Head of caudate nucleus (tissue), 42 donors: ENCODE measurements around the gene ARHGAP5.

Experiments
- DNase-seq, 42 donors: peaks; one replicate each; pipeline versions ENCODE4 v3.0.0 to v3.0.0-alpha.2; 2020 to 2021; ENCODE audit warnings: mixed read lengths in 7 of 42
- intact Hi-C: fragments of 100-400 bp; cut with DNase I; formaldehyde crosslinking; loops from one replicate; pipeline ENCODE4 v1.15.0; 2022

Gene ARHGAP5

GRCh38 chr14:32077081-32078022 lies at the start of gene ARHGAP5:
Gene ARHGAP5, plus strand, starts transcription at chr14:32077304. Its CDS starts 13,366 bp downstream, at chr14:32090670.
- peak in 22 of 42 donors; percentile 7 to 75 (median 40) for DNase-seq
- intact Hi-C loops: loop anchor here (5.0 to 10.0 kb wide), 5 partner anchors 125 to 467 kb away; partner anchors contain the start of genes RNU6-7 and RNU6-8

DNA sequence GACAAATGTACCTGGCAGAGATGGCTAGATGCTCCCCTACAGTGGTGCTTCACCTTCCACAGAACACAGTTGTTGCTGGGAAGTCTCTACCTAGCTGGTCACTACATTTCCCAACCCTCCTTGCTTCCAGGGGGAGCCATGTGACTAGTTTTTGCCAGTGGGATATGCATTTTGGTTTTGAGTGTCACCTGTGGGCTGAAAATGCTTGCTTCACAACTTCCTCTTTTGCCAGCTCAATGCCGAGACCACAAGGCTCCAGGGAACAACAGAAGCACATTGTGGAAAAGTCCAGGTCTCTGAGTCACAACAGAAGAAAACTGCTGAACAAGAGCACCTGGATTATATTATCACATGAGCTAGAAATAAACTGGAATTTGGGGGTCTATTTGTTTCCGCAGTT lies 48.5 kb upstream of the ARHGAP5 start:
- intact Hi-C loops: no loop called here
- DNase-seq: no peak

DNA sequence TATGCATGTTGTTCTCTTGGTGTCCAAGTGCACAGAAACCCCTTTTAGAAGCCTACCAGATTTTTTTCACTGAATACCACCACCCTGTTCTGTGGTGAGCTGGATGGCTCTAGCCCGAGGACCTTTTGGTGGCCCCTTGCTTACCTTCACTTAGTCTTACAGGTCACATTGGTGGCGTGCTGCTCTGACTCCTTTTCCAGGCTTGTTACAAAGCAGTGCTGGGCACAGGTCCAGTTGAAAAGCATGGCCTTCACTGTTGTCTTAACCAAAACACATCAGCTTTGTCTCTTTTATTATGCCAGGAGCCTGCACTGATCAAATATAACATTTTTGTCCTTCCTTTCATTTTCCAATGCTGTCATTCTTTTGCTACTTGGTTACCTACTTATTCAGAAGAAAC lies 43.6 kb upstream of the ARHGAP5 start:
- no peak for DNase-seq
- intact Hi-C loops: no loop called here

DNA sequence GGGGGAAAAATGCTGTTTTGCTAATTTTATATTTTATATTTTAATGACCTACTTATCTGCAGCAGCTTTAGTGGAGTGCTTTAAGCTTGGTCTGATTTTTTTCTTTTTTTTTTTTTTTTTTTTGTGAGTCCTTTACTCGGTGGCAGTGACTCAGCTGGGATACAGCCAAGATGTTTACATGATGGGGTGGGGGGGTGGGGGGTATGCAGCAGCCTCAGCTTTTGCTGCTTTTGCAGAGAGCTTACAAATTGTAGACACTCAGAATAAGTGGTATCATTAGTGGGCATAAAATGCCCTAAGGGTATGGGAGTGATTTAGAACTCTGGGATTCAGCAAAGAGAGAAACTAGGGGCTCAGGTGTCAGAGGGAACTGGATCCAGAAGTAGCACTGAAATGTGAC lies 38.2 kb upstream of the ARHGAP5 start:
- DNase-seq: no peak
- intact Hi-C loops: no loop called here

DNA sequence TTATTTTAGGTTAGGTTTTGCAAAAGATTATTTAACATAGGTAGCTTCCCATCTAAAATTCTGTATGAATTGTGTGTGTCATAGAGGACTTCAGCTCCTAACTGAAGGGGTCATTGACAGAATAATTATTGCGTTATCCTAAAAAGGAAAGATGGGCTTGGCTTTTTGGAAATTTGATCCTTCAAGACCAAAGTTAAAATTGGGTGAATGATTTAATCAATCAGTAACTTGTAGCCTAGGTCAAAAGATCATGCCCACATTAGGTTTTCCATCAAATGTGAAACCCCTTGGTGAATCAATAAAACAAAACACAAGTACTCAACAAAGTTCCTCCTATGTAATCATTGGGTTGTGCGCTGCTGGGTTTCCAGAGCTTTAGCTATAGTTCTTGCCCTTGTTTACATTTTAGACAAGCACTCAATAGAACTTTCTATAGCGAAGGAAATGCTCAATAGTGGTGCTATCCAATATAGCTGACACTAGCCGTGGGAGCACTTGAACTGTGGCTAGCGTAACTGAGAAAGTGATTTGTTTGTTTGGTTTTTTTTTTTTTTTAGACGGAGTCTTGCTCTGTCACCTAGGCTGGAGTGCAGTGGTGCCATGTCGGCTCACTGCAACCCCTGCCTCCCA lies 37.6 kb upstream of the ARHGAP5 start:
- intact Hi-C loops: no loop called here
- no peak for DNase-seq

GRCh38 chr14:32043624-32044023 lies 33.5 kb upstream of the ARHGAP5 start:
- peak in 4 of 42 donors; percentile 6 to 52 (median 14) for DNase-seq
- intact Hi-C loops: no loop called here

DNA sequence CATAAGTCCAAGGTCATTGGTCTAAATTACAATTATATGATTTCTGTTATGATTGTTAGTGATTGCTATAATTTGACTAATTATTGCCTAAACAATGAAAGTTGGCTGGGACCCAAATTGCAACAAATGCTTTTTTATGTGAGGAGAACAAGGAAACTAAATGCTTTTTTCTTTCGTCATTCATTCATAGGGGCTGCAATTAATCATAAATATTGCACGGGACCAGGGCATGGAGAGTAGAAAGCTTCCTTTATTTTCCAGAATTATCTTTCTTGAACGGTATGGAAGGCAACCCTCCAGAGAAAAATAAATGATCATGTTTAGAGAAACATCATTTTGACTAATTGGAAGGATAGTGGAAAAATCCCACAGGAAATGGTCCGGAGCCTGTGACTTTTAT lies 32.6 kb upstream of the ARHGAP5 start:
- intact Hi-C loops: no loop called here

DNA sequence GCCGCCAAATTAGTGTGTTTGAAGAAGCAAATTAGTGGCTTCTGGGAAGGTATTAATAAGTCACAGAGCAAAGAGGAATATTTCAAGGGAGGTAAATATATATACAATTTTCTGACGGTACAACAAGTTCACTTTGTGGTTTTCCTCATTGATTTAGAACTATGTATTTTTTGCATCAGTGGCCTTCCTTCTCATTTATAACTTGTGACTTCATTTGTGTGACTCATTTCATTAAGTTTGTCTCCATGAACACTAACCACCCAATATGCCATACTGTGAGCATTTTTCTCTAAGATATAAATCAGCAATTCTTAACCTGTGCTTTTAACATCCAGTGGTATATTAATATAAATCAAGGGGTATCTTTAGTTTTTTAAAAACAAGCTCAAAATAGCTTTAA lies 29.3 kb upstream of the ARHGAP5 start:
- intact Hi-C loops: no loop called here

More for the DNA sequence above, 32.6 kb upstream of the ARHGAP5 start:
- peak in 1 of 42 donors; percentile 5 for DNase-seq

DNA sequence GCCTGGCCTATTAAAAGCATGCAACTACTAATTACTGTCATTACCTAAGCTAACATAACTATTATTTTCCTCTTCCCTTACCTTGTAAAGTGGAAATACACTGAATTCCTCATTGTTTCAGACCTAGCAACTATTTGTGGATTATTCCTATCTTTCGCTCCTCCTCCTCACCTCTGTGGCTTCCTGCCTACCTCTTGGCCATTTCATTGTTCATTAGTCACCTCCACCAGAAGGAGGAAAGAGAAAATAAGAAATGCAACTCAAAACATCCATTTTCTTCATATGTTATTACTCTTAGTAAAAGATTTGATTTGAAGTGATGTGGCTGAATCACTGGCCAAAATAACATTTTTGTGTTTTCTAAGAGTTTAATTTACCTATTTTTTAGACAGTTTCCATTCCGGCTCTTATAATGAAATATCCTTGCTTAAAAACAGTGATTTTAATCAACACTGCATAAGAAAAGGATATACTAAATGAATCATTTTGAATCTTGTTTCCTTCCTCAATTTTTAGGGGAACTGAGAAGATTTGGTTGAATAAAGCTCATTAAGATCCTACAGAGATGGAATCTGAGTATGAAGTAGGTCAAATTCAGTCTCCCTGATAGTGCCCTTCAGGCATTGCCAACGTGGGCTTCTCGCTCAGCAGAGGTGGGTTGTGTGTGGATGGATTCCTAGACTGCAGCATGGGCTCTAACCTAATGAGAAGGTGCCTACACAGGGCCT lies 27.6 kb upstream of the ARHGAP5 start:
- intact Hi-C loops: no loop called here
- no peak for DNase-seq

More for the DNA sequence above, 29.3 kb upstream of the ARHGAP5 start:
- no peak for DNase-seq

GRCh38 chr14:32050878-32051277 lies 26.2 kb upstream of the ARHGAP5 start:
- intact Hi-C loops: no loop called here
- no peak for DNase-seq

DNA sequence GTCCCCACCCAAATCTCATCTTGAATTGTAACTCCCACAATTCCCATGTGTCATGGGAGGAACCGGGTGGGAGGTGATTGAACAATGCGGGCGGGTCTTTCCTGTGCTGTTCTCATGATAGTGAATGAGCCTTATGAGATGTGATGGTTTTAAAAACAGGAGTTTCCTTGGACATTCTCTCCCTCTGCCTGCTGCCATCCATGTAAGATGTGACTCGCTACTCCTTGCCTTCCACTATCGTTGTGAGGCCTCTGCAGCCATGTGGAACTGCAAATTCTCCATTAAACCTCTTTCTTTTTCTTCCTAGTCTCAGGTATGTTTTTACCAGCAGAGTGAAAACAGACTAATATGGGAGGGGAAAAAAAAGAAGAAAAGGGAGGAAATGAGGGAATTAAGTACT lies 22.6 kb upstream of the ARHGAP5 start:
- DNase-seq: no peak
- intact Hi-C loops: no loop called here

DNA sequence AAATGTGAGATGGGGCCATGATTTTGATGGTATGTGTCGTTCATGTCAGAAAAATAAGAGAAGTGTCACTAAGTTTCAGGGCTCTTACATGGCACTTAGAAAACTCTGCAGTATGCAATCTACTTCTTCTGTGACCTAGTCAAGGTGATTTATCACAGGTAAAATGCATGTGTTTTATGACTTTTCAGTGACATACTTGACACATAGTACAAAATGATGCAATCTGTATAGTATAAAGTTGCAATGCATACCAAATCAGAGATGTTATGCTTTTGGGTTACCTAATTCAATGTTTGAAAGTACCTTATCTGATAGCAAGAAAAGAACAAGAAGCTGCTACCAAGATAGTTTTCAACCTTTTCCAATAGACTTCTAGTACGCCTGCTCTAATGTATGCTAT lies 21.9 kb upstream of the ARHGAP5 start:
- intact Hi-C loops: no loop called here
- no peak for DNase-seq

GRCh38 chr14:32059702-32060101 lies 17.4 kb upstream of the ARHGAP5 start:
- intact Hi-C loops: no loop called here
- DNase-seq: no peak

- DNase-seq: no peak
- intact Hi-C loops: no loop called here
Measured at GRCh38 chr14:32064931-32065330, 12.2 kb upstream of the ARHGAP5 start.

DNA sequence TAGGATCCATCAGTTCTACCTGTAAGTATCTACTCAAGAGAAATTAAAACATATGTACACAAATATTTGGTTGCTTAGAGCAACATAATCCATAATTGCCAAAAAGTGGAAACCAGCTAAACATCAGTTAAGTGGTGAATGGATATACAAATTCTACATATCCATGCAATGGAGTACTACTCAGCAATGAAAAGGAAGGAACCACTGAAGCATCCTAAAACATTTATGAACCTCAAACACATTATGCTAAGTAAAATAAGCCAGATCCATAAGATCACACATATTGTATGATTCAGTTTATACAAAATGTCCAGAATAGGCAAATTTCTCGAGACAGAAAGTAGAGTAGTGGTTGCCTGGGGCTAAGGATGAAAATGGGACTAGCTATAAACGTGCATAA lies 8.4 kb upstream of the ARHGAP5 start:
- no peak for DNase-seq
- intact Hi-C loops: no loop called here

GRCh38 chr14:32070282-32070681 lies 6.8 kb upstream of the ARHGAP5 start:
- no peak for DNase-seq
- intact Hi-C loops: loop anchor here (10.0 kb wide), 2 partner anchors 295 to 475 kb away; no protein-coding TSS in a partner anchor

GRCh38 chr14:32072676-32073075 lies 4.4 kb upstream of the ARHGAP5 start:
- no peak for DNase-seq
- intact Hi-C loops: loop anchor here (10.0 kb wide), 2 partner anchors 292 to 472 kb away; no protein-coding TSS in a partner anchor

- intact Hi-C loops: loop anchor here (10.0 kb wide), 2 partner anchors 291 to 471 kb away; no protein-coding TSS in a partner anchor
- DNase-seq: peak in 28 of 42 donors; percentile 14 to 88 (median 64)
Measured at GRCh38 chr14:32073537-32074189, 3.4 kb upstream of the ARHGAP5 start.
